Loucy (cell line): Measurements from ENCODE around the gene PHC1.
"Not testable (repeated sequence)": the region's sequence is repeated elsewhere in the genome, so short reads cannot be mapped to it uniquely, and the experiment has no call there.

Experiments used
- H2AFZ ChIP-seq: fragments of 200-600 bp; sonication (generic); 2 replicates; pipeline ENCODE4 v1.6.0; 2016; ENCODE audit warnings: antibody characterized with exemption, mild to moderate bottlenecking, low read length, moderate library complexity
- H3F3A ChIP-seq: fragments of 200-600 bp; 2 replicates; pipeline ENCODE4 v1.6.0; 2016; ENCODE audit warnings: antibody characterized with exemption, low read depth, mild to moderate bottlenecking
- H3K27me3 ChIP-seq: fragments of 200-600 bp; sonication (generic); 2 replicates; pipeline ENCODE4 v1.6.1; 2014; ENCODE audit warnings: low read length, mild to moderate bottlenecking; ENCODE audit not compliant: insufficient read depth, poor library complexity, severe bottlenecking
- H3K36me3 ChIP-seq: fragments of 200-600 bp; sonication (generic); 2 replicates; pipeline ENCODE4 v1.6.1; 2016; ENCODE audit warnings: low read length; ENCODE audit not compliant: insufficient read depth
- H3K4me1 ChIP-seq: fragments of 200-600 bp; sonication (generic); 2 replicates; pipeline ENCODE4 v1.5.1; 2014; ENCODE audit warnings: low read length, mild to moderate bottlenecking; ENCODE audit not compliant: insufficient read depth, poor library complexity, severe bottlenecking
- H3K4me2 ChIP-seq: fragments of 200-600 bp; sonication (generic); 2 replicates; pipeline ENCODE4 v1.6.0; 2014; ENCODE audit warnings: antibody characterized with exemption, low read length, low read depth, mild to moderate bottlenecking; ENCODE audit not compliant: poor library complexity, severe bottlenecking
- H3K4me3 ChIP-seq: fragments of 200-600 bp; sonication (generic); 2 replicates; pipeline ENCODE4 v1.5.1; 2014; ENCODE audit warnings: low read length, mild to moderate bottlenecking, mixed read lengths; ENCODE audit not compliant: poor library complexity, severe bottlenecking
- H3K79me2 ChIP-seq: fragments of 200-600 bp; sonication (generic); 2 replicates; pipeline ENCODE4 v1.6.1; 2014; ENCODE audit warnings: low read length; ENCODE audit not compliant: insufficient read depth
- H3K9ac ChIP-seq: fragments of 200-600 bp; sonication (generic); 2 replicates; pipeline ENCODE4 v1.6.0; 2014; ENCODE audit warnings: mild to moderate bottlenecking, low read depth, low read length, moderate library complexity; ENCODE audit not compliant: poor library complexity, severe bottlenecking
- H3K9me2 ChIP-seq: fragments of 200-600 bp; sonication (generic); replicated peaks from 2 replicates; pipeline ENCODE4 v1.6.1; 2016; ENCODE audit warnings: low read depth, low read length, mixed read lengths
- H3K9me3 ChIP-seq: fragments of 200-600 bp; sonication (generic); 2 replicates; pipeline ENCODE4 v1.6.1; 2014; ENCODE audit warnings: mild to moderate bottlenecking, antibody characterized with exemption, low read length, low read depth; ENCODE audit not compliant: insufficient read depth
- H4K20me1 ChIP-seq: fragments of 200-600 bp; sonication (generic); 2 replicates; pipeline ENCODE4 v1.6.0; 2014; ENCODE audit warnings: antibody characterized with exemption, low read length, mild to moderate bottlenecking; ENCODE audit not compliant: insufficient read depth, poor library complexity, severe bottlenecking
- CTCF ChIP-seq: fragments of 200-600 bp; sonication (generic); conservative IDR thresholded peaks from 2 replicates; pipeline ENCODE4 v1.5.1; 2014; ENCODE audit warnings: mild to moderate bottlenecking, antibody characterized with exemption, low read length
- EZH2phosphoT487 ChIP-seq: fragments of 200-600 bp; IDR thresholded peaks from 2 replicates; pipeline ENCODE4 v1.6.1; 2018; ENCODE audit warnings: antibody characterized with exemption, mild to moderate bottlenecking, moderate library complexity, borderline replicate concordance

Gene PHC1

GRCh38 chr12:8914033-8914715, at the start of gene PHC1:
PHC1 (plus strand) TSS chr12:8914509; CDS start chr12:8917678, 3,169 bp downstream.
- not testable (repeated sequence) for H3K9me3 ChIP-seq, H3K9me2 ChIP-seq, H3K27me3 ChIP-seq, H4K20me1 ChIP-seq, H3F3A ChIP-seq, H3K36me3 ChIP-seq
- Histone ChIP-seq H2AFZ (peak within 1 kb of the TSS; percentile 89), H3K4me1 (peaks cover 50% of the 10 kb centered on the region), H3K9ac (peak within 1 kb of the TSS; percentile 78), H3K4me2 (peak within 1 kb of the TSS; percentile 94), H3K4me3 (peak within 1 kb of the TSS; percentile 95), H3K79me2 (peaks cover 22% of the 10 kb centered on the region)
- TF ChIP-seq CTCF = peak; percentile 43

DNA sequence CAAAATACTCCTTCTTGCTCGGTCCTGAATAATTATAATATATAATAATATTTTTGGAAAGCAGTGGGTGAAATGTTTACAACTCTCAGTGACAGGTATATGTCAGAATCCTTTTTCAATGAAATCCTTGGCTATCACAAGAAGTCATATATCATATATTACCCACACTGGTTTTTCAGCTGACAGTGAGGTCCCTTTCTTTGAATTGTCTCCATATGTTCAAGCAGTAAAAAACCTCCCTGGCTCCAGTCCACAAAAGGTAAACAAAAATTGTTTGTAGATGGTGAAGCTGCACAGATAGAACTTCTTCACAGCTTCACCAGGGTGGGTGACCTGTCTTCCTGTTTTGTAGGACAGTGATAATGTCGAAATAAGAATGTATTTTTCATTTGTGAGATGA, 47.9 kb upstream of the PHC1 start:
- no peak overlapping the region for H2AFZ ChIP-seq
- H3K9me3 ChIP-seq = no peaks in the 10 kb centered on the region
- no peak overlapping the region for H3K9ac ChIP-seq
- H3K9me2 ChIP-seq = no peaks in the 10 kb centered on the region
- no peak overlapping the region for H3K4me2 ChIP-seq
- no peak overlapping the region for H3K4me3 ChIP-seq
- no peak for TF ChIP-seq CTCF
- no peak for TF ChIP-seq EZH2phosphoT487
- no peaks in the 10 kb centered on the region for H3K79me2 ChIP-seq
- H3K27me3 ChIP-seq = no peaks in the 10 kb centered on the region
- H3F3A ChIP-seq = no peaks in the 10 kb centered on the region
- H4K20me1 ChIP-seq = no peaks in the 10 kb centered on the region
- H3K4me1 ChIP-seq = no peaks in the 10 kb centered on the region
- H3K36me3 ChIP-seq = no peaks in the 10 kb centered on the region

GRCh38 chr12:8867009-8867408, 47.3 kb upstream of the PHC1 start:
- no peaks in the 10 kb centered on the region for H3K9me2 ChIP-seq
- H3K79me2 ChIP-seq = no peaks in the 10 kb centered on the region
- no peaks in the 10 kb centered on the region for H3K4me1 ChIP-seq
- no peak overlapping the region for H2AFZ ChIP-seq
- no peaks in the 10 kb centered on the region for H3K36me3 ChIP-seq
- no peak for TF ChIP-seq CTCF
- TF ChIP-seq EZH2phosphoT487 = no peak
- H4K20me1 ChIP-seq = no peaks in the 10 kb centered on the region
- H3K27me3 ChIP-seq = no peaks in the 10 kb centered on the region
- no peak overlapping the region for H3K4me3 ChIP-seq
- H3F3A ChIP-seq = no peaks in the 10 kb centered on the region
- no peaks in the 10 kb centered on the region for H3K9me3 ChIP-seq
- no peak overlapping the region for H3K4me2 ChIP-seq
- no peak overlapping the region for H3K9ac ChIP-seq
